GM18502 (cell line): ENCODE data around the gene ZNF25.
"Not testable (repeated sequence)": the region's sequence is repeated elsewhere in the genome, so short reads cannot be mapped to it uniquely, and the experiment has no call there.

Source experiments
- ATAC-seq: cut with Tn5 transposase; IDR thresholded peaks from one replicate; pipeline ENCODE4 v1.9.1; 2021; ENCODE audit warnings: mild to moderate bottlenecking; ENCODE audit not compliant: unreplicated experiment, poor library complexity

Gene ZNF25

DNA sequence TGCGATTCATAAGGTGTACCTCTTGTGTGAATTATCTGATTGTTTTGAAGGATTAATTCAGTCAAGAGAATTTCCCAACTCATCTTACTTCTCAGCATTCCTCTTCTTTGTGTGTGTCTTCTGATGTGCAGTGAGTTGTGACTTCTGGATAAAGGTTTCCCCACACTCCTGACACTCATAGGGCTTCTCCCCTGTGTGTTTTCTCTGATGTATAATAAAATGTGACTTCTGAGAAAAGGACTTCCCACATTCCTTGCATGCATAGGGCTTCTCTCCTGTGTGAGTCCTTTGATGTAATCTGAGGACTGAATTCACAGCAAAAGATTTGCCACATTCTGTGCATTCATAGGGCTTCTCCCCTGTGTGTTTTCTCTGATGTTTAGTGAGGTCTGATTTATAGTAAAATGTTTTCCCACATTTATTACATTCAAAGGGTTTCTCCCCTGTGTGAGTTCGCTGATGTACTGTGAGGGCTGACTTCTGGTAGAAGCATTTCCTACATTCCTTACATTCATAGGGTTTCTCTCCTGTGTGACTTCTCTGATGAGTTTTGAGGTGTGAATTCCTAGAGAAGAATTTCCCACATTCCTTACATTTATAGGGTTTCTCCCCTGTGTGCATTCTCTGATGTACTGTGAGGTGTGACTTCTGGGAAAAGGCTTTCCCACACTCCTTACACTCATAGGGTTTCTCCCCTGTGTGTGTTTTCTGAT is 24.2 kb downstream of the ZNF25 start:
- no peak for ATAC-seq

GRCh38 chr10:37948210-37948609 is 28.2 kb downstream of the ZNF25 start:
- ATAC-seq: no peak

DNA sequence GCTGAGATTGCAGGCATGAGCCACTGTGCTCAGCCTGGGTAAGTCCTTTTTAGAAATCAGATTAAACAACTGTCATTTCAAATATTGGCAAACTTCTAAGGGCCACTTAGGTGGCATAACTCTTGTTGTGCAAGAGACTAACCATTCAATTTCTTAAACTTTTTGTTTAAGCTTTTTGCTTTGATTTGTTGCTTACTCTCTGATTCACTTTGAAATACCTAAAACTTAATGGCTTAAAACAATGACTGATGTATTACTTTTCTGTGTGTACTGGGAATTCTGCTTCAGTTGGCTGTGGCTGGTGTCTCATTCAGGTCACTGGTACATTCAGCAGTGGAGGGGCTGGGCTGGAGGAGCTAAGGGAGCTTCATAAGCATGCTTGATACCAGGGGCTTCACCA is 28.9 kb downstream of the ZNF25 start:
- no peak for ATAC-seq

DNA sequence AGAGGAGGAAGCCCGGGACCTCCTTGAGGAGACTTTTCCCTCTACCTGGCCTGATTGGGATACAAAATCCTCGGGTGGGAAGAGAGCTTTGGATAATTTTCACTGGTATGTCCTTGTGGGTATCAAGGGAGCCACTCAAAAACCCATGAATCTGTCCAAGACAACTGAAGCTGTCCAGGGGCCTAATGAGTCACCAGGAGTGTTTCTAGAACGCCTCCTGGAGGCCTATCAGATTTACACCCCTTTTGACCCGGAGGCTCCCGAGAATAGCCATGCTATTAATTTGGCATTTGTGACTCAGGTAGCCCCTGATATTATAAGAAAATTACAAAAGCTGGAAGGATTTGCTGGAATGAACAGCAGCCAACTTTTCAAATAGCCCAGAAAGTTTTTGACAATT is 38.6 kb downstream of the ZNF25 start:
- ATAC-seq: no peak

DNA sequence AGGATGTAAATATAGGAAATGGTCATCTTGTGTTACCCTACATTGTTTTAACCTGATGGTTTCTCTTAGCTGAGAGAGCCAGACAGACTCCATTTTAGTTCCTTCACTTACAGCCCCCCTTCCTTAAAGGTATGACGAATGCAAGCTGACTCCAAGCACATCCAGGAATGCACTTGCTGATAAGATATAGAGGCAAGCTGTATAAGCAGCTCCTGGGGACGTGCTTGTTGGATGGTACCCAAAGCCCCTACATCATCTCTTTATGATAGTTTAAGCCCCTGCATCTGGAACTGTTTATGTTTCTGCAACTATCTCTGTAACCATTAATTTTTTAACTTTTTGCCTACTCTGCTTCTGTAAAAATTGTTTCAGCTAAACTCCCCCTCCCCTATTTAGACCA is 41.7 kb downstream of the ZNF25 start:
- no peak for ATAC-seq

DNA sequence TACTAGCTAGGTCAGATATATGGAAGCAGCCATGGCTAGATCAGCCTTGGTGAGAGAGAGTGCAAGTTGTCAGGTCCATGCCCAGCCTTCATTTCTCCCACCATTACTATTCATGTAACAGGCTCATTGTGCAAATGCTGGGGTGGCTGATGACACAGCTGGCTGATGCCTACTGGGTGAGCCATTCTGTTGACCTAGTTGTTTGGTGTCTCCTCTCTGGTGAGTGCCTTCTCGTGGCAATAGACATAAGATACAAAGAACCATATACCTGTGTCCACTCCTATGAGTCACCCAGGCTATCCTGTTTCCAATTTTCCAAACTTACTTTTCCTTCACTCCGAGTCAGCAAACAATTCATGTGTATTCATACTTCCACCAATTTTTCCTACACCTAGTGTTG is 46.0 kb downstream of the ZNF25 start:
- ATAC-seq: no peak

DNA sequence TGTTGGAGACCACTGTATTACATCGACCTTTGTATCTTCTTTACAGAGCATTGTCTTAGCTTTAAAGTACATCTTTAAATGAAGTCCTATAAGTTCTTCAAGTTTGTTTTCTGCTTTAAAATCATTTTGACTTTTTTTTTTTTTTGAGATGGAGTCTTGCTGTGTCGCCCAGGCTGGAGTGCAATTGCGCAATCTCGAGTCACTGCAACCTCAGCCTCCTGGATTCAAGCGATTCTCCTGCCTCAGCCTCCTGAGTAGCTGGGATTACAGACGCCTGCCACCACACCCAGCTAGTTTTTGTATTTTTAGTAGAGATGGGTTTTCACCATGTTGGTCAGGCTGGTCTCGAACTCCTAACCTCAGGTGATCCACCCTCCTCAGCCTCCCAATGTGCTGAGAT is 68.3 kb downstream of the ZNF25 start:
- ATAC-seq: not testable (repeated sequence)

- ATAC-seq: no peak
These were observed 70.1 kb downstream of the ZNF25 start for GRCh38 chr10:37906382-37906781.
